ENCODE results near the gene BANK1.

DNA sequence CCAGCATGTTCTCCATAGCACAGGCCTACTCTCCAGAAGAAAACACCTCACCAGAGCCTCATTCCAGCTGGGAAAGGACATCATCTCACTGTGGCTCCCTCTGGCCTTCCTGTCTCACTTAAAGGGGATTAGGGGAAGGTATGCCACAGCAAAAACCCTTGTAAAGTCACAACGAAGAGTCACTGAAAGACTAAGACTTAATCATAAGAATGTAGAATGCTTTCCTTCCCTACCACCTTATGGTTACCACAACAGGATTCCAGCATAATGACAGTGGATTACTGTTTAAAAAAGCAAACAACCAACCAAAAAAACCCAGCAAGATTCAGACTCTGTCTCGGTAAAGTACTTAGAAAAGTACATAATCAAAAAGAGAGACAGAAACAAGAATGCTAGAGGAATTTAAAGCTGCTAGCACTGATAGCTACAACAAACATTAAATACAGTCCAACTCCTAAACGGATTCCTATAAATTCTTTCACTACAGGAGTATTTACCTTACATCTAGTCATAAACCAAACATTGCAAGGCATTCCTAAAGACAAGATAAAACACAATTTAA, 75.1 kb downstream of the BANK1 start:
- TF ChIP-seq ZNF560 (tag by site-specific recombination; IDR thresholded peaks at IDR 0.05; ENCODE audit: borderline replicate concordance) (no peak), ZNF274 (IDR thresholded peaks at IDR 0.05; ENCODE audit: low read length) (no peak), ZNF274 (tag by site-specific recombination; IDR thresholded peaks at IDR 0.05; ENCODE audit: borderline replicate concordance) (no peak)

Data from HEK293 (cell line).